Suprapubic skin (tissue), 3 donors: ENCODE measurements around the gene LCORL.

Experiments used
- CTCF ChIP-seq, 2 donors: fragments of 200-600 bp in 1 of 2; fragments of 450-650 bp in 1 of 2; sonication (generic) in 1 of 2; IDR thresholded peaks; one replicate each; pipeline ENCODE4 v1.5.1; 2016 to 2019; ENCODE audit warnings: antibody characterized with exemption in 2 of 2, mild to moderate bottlenecking in 1 of 2, moderate library complexity in 1 of 2
- POLR2A ChIP-seq, 2 donors: fragments of 450-650 bp; IDR thresholded peaks; one replicate each; pipeline ENCODE4 v1.6.1; 2017; ENCODE audit warnings: antibody characterized with exemption in 2 of 2, mild to moderate bottlenecking in 2 of 2, moderate library complexity in 2 of 2

GRCh38 chr4:18042754-18043153, 21.2 kb upstream of the LCORL start:
- no peak for TF ChIP-seq CTCF (IDR thresholded peaks at IDR 0.05)
- TF ChIP-seq POLR2A (IDR thresholded peaks at IDR 0.05), result no peak
